ENCODE measurements around the gene DDX23.

DDX23 gene

GRCh38 chr12:48822139-48822538 is 29.8 kb downstream of the DDX23 start:
- no peak overlapping the region for H3K27ac ChIP-seq
- no peaks in the 10 kb centered on the region for H3K27me3 ChIP-seq (ENCODE audit: insufficient read depth, low read depth)
- no peak overlapping the region for H3K4me3 ChIP-seq (IDR thresholded peaks at IDR 0.05; ENCODE audit: insufficient read depth, low read depth, low read length)
- H3K36me3 ChIP-seq (ENCODE audit: insufficient read depth), result no peaks in the 10 kb centered on the region
- no peaks in the 10 kb centered on the region for H4K20me1 ChIP-seq (ENCODE audit: insufficient read depth)
- no peak overlapping the region for H3K4me2 ChIP-seq
- H3K4me1 ChIP-seq (ENCODE audit: low read depth, poor library complexity, severe bottlenecking), result peaks cover 8% of the 10 kb centered on the region
- no peak overlapping the region for H3K9ac ChIP-seq
- TF ChIP-seq, protein P1, sequence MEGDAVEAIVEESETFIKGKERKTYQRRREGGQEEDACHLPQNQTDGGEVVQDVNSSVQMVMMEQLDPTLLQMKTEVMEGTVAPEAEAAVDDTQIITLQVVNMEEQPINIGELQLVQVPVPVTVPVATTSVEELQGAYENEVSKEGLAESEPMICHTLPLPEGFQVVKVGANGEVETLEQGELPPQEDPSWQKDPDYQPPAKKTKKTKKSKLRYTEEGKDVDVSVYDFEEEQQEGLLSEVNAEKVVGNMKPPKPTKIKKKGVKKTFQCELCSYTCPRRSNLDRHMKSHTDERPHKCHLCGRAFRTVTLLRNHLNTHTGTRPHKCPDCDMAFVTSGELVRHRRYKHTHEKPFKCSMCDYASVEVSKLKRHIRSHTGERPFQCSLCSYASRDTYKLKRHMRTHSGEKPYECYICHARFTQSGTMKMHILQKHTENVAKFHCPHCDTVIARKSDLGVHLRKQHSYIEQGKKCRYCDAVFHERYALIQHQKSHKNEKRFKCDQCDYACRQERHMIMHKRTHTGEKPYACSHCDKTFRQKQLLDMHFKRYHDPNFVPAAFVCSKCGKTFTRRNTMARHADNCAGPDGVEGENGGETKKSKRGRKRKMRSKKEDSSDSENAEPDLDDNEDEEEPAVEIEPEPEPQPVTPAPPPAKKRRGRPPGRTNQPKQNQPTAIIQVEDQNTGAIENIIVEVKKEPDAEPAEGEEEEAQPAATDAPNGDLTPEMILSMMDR (conservative IDR thresholded peaks at IDR 0.05; ENCODE audit: low read depth, low read length), result no peak
- H3K79me2 ChIP-seq (ENCODE audit: insufficient read depth, low read depth), result no peaks in the 10 kb centered on the region
- H2AFZ ChIP-seq (ENCODE audit: low read depth), result no peak overlapping the region

- Histone ChIP-seq H3K36me3 (ENCODE audit: insufficient read depth) (no peaks in the 10 kb centered on the region), H3K79me2 (ENCODE audit: insufficient read depth, low read depth) (no peaks in the 10 kb centered on the region), H2AFZ (ENCODE audit: low read depth) (no peak overlapping the region), H3K27ac (no peak overlapping the region), H3K4me1 (ENCODE audit: low read depth, poor library complexity, severe bottlenecking) (peaks cover 17% of the 10 kb centered on the region), H4K20me1 (ENCODE audit: insufficient read depth) (no peaks in the 10 kb centered on the region), H3K27me3 (ENCODE audit: insufficient read depth, low read depth) (no peaks in the 10 kb centered on the region), H3K4me2 (no peak overlapping the region), H3K9ac (no peak overlapping the region), H3K4me3 (IDR thresholded peaks at IDR 0.05; ENCODE audit: insufficient read depth, low read depth, low read length) (no peak overlapping the region)
- TF ChIP-seq, protein P1 (conservative IDR thresholded peaks at IDR 0.05; ENCODE audit: low read depth, low read length), result no peak
These were observed 31.8 kb downstream of the DDX23 start for GRCh38 chr12:48819986-48820725.

DNA sequence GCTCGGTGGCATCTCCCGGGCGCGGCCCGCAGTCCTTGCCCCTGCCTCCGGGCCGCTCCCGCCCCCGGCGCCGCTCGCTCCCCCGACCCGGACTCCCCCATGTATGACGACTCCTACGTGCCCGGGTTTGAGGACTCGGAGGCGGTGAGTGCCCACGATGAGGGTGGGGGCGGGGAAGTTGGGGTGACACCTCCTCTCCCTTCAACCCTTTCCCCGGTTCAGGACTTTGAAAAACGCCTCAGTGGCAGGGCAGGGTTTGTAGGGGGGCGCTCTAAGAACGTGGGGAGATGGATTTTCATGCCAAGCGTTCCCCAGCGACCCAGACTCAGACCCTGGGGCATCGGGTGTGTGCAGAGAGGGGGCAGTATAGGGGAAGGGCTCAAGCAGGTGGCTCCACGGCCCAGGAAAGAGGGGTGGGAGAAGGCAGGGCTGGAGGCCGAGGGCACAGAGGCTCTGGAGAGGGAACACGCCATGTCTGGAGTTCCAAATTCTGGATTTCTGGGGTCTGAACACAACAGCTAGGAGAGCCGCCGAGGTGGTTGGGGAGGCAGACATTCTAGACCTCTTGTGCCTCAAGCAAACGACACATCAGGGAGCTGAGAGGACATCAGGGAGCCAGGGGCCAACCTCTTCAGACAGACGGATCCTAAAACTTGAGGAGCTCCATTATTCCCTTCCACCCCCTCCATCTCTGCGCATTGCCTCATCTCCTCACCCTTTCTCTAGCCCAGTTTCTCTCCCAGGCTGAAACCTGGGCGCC is 33.0 kb downstream of the DDX23 start:
- Histone ChIP-seq H3K79me2 (ENCODE audit: insufficient read depth, low read depth) (no peaks in the 10 kb centered on the region), H3K4me2 (peak overlapping the region; percentile 90), H3K4me3 (IDR thresholded peaks at IDR 0.05; ENCODE audit: insufficient read depth, low read depth, low read length) (peak overlapping the region; percentile 39), H3K27me3 (ENCODE audit: insufficient read depth, low read depth) (no peaks in the 10 kb centered on the region), H3K9ac (no peak overlapping the region; the same call in 1 of the 2 replicates), H3K27ac (no peak overlapping the region), H4K20me1 (ENCODE audit: insufficient read depth) (no peaks in the 10 kb centered on the region), H3K4me1 (ENCODE audit: low read depth, poor library complexity, severe bottlenecking) (peaks cover 17% of the 10 kb centered on the region), H2AFZ (ENCODE audit: low read depth) (peak overlapping the region; percentile 78; the same call in 1 of the 2 replicates), H3K36me3 (ENCODE audit: insufficient read depth) (no peaks in the 10 kb centered on the region)
- TF ChIP-seq, protein P1 (conservative IDR thresholded peaks at IDR 0.05; ENCODE audit: low read depth, low read length), result 0 out of 2 replicates have a peak, but pooled peaks have one; percentile 24

DNA sequence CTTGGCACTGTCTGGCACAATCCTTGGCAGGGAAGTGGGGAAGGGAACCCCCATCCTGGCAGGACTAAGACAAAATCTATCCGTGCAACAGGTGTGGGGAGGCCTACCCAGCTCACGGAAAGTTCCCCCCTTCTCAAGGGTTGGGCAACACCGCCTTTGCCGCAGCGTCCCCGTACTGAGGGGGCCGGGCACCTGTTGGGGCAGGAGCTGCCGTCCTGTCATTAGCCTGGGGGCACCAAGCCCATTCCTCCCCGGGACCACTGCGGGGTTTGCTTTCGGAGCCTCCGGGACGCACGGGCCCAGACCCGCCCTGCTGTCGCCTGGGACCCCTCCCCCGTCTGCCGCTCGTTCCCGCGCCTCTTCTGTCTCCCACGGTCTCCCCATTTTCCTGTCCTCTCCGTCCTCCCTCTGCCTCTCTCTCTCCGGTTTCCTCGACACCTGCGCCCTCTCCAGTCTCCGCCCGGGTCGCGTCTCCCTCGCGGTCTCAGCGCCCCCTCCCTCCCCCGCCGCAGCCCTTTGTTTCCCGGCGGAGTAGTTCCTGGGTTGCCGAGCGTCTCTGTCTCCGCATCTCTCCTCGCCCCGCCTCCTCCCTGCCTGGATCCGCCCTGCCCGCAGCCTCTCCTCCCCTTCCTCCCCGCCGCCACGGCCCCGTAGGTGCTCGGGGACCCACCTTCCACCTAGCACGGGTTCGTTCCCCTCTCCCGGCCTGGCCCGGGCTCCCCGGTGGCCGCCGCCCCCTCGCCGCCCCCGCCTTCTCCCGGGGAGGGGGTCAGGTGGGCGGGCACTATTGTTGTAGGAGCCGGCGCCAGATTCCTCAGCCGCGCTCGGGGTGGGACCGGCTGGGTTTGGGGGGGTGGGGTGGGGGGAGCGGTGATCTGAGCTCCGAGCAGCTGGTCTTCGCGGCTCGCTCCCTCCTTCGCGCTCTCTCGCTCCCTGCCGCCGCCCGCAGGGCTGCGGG is 33.8 kb downstream of the DDX23 start, which contains the start of gene CACNB3:
Gene CACNB3, plus strand, starts transcription at position 624 of the 958 bp plus-strand sequence. CDS start 434 bp downstream, outside the sequence.
- Histone ChIP-seq H3K79me2 (ENCODE audit: insufficient read depth, low read depth) (no peaks in the 10 kb centered on the region), H3K4me3 (IDR thresholded peaks at IDR 0.05; ENCODE audit: insufficient read depth, low read depth, low read length) (peak within 1 kb of the TSS; percentile 39), H2AFZ (ENCODE audit: low read depth) (peak within 1 kb of the TSS; percentile 78), H4K20me1 (ENCODE audit: insufficient read depth) (no peaks in the 10 kb centered on the region), H3K27me3 (ENCODE audit: insufficient read depth, low read depth) (no peaks in the 10 kb centered on the region), H3K27ac (no peak within 1 kb of the TSS), H3K4me2 (peak within 1 kb of the TSS; percentile 90), H3K4me1 (ENCODE audit: low read depth, poor library complexity, severe bottlenecking) (peaks cover 17% of the 10 kb centered on the region), H3K36me3 (ENCODE audit: insufficient read depth) (no peaks in the 10 kb centered on the region), H3K9ac (peak within 1 kb of the TSS; percentile 40; the same call in 1 of the 2 replicates)
- TF ChIP-seq, protein P1 (conservative IDR thresholded peaks at IDR 0.05; ENCODE audit: low read depth, low read length), result no peak
